ENCODE measurements around the gene PLET1. TPM values are rescaled to one million over a fixed set of nuclear protein-coding genes. Genes with fewer than 3 reads are reported as not detected.

Gene PLET1
- total RNA-seq, 1 donor from 2014 or later, result not detected

GRCh38 chr11:112279901-112280267 is 19.2 kb upstream of the PLET1 start:
- no peak overlapping the region for H3K27ac ChIP-seq (ENCODE audit: low read depth, low read length)
- H3K9ac ChIP-seq (ENCODE audit: low read length), result peak overlapping the region; percentile 50
- H3K36me3 ChIP-seq (ENCODE audit: insufficient read depth, low read length), result no peaks in the 10 kb centered on the region
- Mint-ChIP-seq H3K4me1 (ENCODE audit: low read depth, unreplicated experiment) (peaks cover 31% of the 10 kb centered on the region), H3K27ac (ENCODE audit: unreplicated experiment) (no peak overlapping the region), H3K36me3 (ENCODE audit: low read depth, unreplicated experiment) (peaks cover 3% of the 10 kb centered on the region), H3K9me3 (ENCODE audit: unreplicated experiment) (no peaks in the 10 kb centered on the region), H3K4me3 (ENCODE audit: unreplicated experiment) (no peak overlapping the region), H3K27me3 (ENCODE audit: low read depth, unreplicated experiment) (peaks cover 7% of the 10 kb centered on the region)
- no peaks in the 10 kb centered on the region for H3K79me2 ChIP-seq (ENCODE audit: insufficient read depth, low read length)
- H4K20me1 ChIP-seq (ENCODE audit: insufficient read depth, low read length), result no peaks in the 10 kb centered on the region
- no peak for FAIRE-seq
- peak overlapping the region; percentile 54 for H3K4me3 ChIP-seq (ENCODE audit: insufficient read depth, low read depth, low read length)
- no peaks in the 10 kb centered on the region for H3K9me3 ChIP-seq (ENCODE audit: insufficient read depth, low read depth, low read length)
- no peak for DNase-seq (ENCODE audit: low read depth)
- H3K4me2 ChIP-seq (ENCODE audit: low read length), result peak overlapping the region; percentile 89
- H3K4me1 ChIP-seq (ENCODE audit: insufficient read depth, low read length), result peaks cover 6% of the 10 kb centered on the region
- H2AFZ ChIP-seq (ENCODE audit: low read depth, low read length), result peak overlapping the region; percentile 93
- peaks cover 3% of the 10 kb centered on the region for H3K27me3 ChIP-seq (ENCODE audit: insufficient read depth, low read length)
- TF ChIP-seq EZH2 (IDR thresholded peaks at IDR 0.05; ENCODE audit: insufficient read depth, low read length), result no peak
- peak; percentile 38 for TF ChIP-seq CTCF (IDR thresholded peaks at IDR 0.05; ENCODE audit: insufficient read depth, low read depth, low read length)

- Histone ChIP-seq H3K4me1 (ENCODE audit: insufficient read depth, low read length) (peaks cover 6% of the 10 kb centered on the region), H2AFZ (ENCODE audit: low read depth, low read length) (no peak overlapping the region), H3K36me3 (ENCODE audit: insufficient read depth, low read length) (no peaks in the 10 kb centered on the region), H4K20me1 (ENCODE audit: insufficient read depth, low read length) (no peaks in the 10 kb centered on the region), H3K27me3 (ENCODE audit: insufficient read depth, low read length) (peaks cover 3% of the 10 kb centered on the region), H3K4me3 (ENCODE audit: insufficient read depth, low read depth, low read length) (no peak overlapping the region), H3K9me3 (ENCODE audit: insufficient read depth, low read depth, low read length) (no peaks in the 10 kb centered on the region), H3K4me2 (ENCODE audit: low read length) (no peak overlapping the region), H3K27ac (ENCODE audit: low read depth, low read length) (no peak overlapping the region), H3K9ac (ENCODE audit: low read length) (no peak overlapping the region), H3K79me2 (ENCODE audit: insufficient read depth, low read length) (no peaks in the 10 kb centered on the region)
- Mint-ChIP-seq H3K36me3 (ENCODE audit: low read depth, unreplicated experiment) (peaks cover 3% of the 10 kb centered on the region), H3K4me3 (ENCODE audit: unreplicated experiment) (no peak overlapping the region), H3K27me3 (ENCODE audit: low read depth, unreplicated experiment) (peaks cover 7% of the 10 kb centered on the region), H3K4me1 (ENCODE audit: low read depth, unreplicated experiment) (peaks cover 31% of the 10 kb centered on the region), H3K9me3 (ENCODE audit: unreplicated experiment) (no peaks in the 10 kb centered on the region), H3K27ac (ENCODE audit: unreplicated experiment) (no peak overlapping the region)
- FAIRE-seq (no peak), DNase-seq (ENCODE audit: low read depth) (no peak)
- TF ChIP-seq CTCF (IDR thresholded peaks at IDR 0.05; ENCODE audit: insufficient read depth, low read depth, low read length) (no peak), EZH2 (IDR thresholded peaks at IDR 0.05; ENCODE audit: insufficient read depth, low read length) (no peak)
These were observed 18.1 kb upstream of the PLET1 start for GRCh38 chr11:112278803-112279202.

- peak; percentile 19 for DNase-seq (ENCODE audit: low read depth)
These were observed 17.3 kb upstream of the PLET1 start for GRCh38 chr11:112277941-112278340.

More at GRCh38 chr11:112277941-112278340, 17.3 kb upstream of the PLET1 start:
- no peak overlapping the region for H3K9ac ChIP-seq (ENCODE audit: low read length)
- H3K27ac ChIP-seq (ENCODE audit: low read depth, low read length), result no peak overlapping the region
- H3K4me2 ChIP-seq (ENCODE audit: low read length), result no peak overlapping the region
- Mint-ChIP-seq H3K36me3 (ENCODE audit: low read depth, unreplicated experiment) (peaks cover 5% of the 10 kb centered on the region), H3K27ac (ENCODE audit: unreplicated experiment) (peak overlapping the region; percentile 83), H3K9me3 (ENCODE audit: unreplicated experiment) (no peaks in the 10 kb centered on the region), H3K4me1 (ENCODE audit: low read depth, unreplicated experiment) (peaks cover 31% of the 10 kb centered on the region), H3K4me3 (ENCODE audit: unreplicated experiment) (peak overlapping the region; percentile 31), H3K27me3 (ENCODE audit: low read depth, unreplicated experiment) (peaks cover 3% of the 10 kb centered on the region)
- H4K20me1 ChIP-seq (ENCODE audit: insufficient read depth, low read length), result no peaks in the 10 kb centered on the region
- H3K27me3 ChIP-seq (ENCODE audit: insufficient read depth, low read length), result peaks cover 3% of the 10 kb centered on the region
- no peak for FAIRE-seq
- H3K9me3 ChIP-seq (ENCODE audit: insufficient read depth, low read depth, low read length), result no peaks in the 10 kb centered on the region
- no peaks in the 10 kb centered on the region for H3K79me2 ChIP-seq (ENCODE audit: insufficient read depth, low read length)
- no peaks in the 10 kb centered on the region for H3K36me3 ChIP-seq (ENCODE audit: insufficient read depth, low read length)
- no peak for TF ChIP-seq EZH2 (IDR thresholded peaks at IDR 0.05; ENCODE audit: insufficient read depth, low read length)
- no peak for TF ChIP-seq CTCF (IDR thresholded peaks at IDR 0.05; ENCODE audit: insufficient read depth, low read depth, low read length)
- H3K4me1 ChIP-seq (ENCODE audit: insufficient read depth, low read length), result peaks cover 6% of the 10 kb centered on the region
- H2AFZ ChIP-seq (ENCODE audit: low read depth, low read length), result no peak overlapping the region
- no peak overlapping the region for H3K4me3 ChIP-seq (ENCODE audit: insufficient read depth, low read depth, low read length)
